ENCODE data around the gene RACK1. TPM values are rescaled to one million over a fixed set of nuclear protein-coding genes. Genes with fewer than 3 reads are reported as not detected.

Gene RACK1
- total and polyA plus RNA-seq, 2 of the 13 experiments (the other 11 are each of a cell fraction or from before 2014, with no cell fraction given): 2,514 to 6,141 TPM

DNA sequence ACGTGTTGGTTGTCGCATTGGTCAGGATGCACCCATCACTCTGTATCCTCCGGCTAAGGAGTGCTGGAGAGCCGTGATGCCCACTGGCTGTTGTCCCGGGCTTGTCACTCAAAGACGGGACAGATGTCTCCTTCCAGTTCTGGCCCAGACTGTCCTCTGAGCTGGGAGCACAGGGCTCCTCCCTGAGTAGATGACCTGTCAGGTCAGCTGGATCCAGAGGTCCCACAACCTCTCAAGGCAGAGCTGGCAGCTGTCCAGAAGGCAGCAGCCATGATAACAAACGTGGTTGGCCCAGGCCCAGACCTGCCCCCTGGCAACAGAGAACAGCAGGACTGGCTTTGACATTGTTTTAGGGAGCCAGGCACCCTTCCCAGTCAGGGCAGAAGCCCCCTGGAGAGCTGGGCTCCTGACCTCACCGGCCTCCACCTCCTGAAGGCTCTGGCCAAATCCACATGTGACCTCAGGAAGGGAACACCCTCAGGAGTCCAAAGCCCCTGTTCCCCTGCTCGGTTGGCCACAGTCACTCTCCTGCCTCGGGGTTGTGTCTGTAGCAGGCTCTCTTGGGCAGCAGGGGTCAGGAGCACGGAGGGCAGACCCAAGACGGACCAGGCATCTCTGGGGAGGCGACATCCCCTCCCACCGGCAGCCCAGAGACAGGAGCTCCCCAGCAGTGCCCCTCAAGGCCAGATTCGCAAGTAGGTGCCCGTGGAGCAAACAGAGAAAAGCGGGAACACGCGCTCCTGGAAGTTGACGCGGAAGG, 49.0 kb downstream of the RACK1 start (continued):
- no peak for TF ChIP-seq ZNF281 (CRISPR knock-in tag; IDR thresholded peaks at IDR 0.05; ENCODE audit: borderline replicate concordance)
- TF ChIP-seq ZNF329 (CRISPR knock-in tag; IDR thresholded peaks at IDR 0.05; ENCODE audit: low read depth): no peak
- TF ChIP-seq CBX2 (IDR thresholded peaks at IDR 0.05; ENCODE audit: low read depth, low read length): no peak
- TF ChIP-seq CBX2 (CRISPR knock-in tag; IDR thresholded peaks at IDR 0.05; ENCODE audit: low read depth): no peak
- 0 out of 2 replicates have a peak, but pooled peaks have one; percentile 15 for TF ChIP-seq ZFY (CRISPR knock-in tag; IDR thresholded peaks at IDR 0.05)
- TF ChIP-seq PTBP1 (IDR thresholded peaks at IDR 0.05; ENCODE audit: low read depth, low read length, poor library complexity, severe bottlenecking): no peak
- TF ChIP-seq HNF4A (CRISPR knock-in tag; IDR thresholded peaks at IDR 0.05): 0 out of 2 replicates have a peak, but pooled peaks have one; percentile 14

DNA sequence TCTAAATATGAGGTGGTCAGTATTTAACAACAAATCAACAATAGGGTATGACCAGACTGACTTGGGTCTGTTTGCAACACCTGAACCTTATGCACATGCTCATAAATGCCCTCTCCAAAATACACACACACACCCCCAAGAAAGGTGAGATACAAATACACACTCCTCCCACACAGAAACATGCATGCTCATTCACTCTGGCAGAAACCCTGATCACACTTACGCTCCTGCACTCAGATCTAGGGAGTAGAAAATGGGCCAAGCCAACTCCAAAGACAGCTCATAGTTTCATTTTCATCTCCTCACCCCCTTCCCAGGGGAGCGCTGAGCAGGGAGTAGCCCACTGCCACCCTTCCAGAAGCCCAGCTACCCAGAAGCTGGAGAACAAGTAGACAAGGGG, 50.0 kb downstream of the RACK1 start:
- no peak overlapping the region for H3K27ac ChIP-seq (ENCODE audit: extremely low read length, insufficient read depth, low read length)
- DNase-seq (ENCODE audit: low spot score): no peak
- H3K4me1 ChIP-seq (ENCODE audit: insufficient read depth, low read length): peaks cover 28% of the 10 kb centered on the region
- H2AFZ ChIP-seq (ENCODE audit: low read length): no peak overlapping the region
- FAIRE-seq: no peak
- in situ Hi-C loops (cut with HindIII; ENCODE audit: extremely low pct_ligation_motif_present, low pct_unique_long_range_greater_than_20kb) (no loop called here), intact Hi-C loops (cut with micrococcal nuclease; ENCODE audit: unreplicated experiment) (no loop called here)
- WGBS (ENCODE audit: low lambda C conversion rate): 100% methylated on average over 2 of the region's 2 CpGs
- H3K9me3 ChIP-seq (ENCODE audit: low read length): no peaks in the 10 kb centered on the region
- no peaks in the 10 kb centered on the region for H4K20me1 ChIP-seq (ENCODE audit: insufficient read depth, low read length)
- TF ChIP-seq ZNF143 (CRISPR knock-in tag; IDR thresholded peaks at IDR 0.05): no peak
- no peak for TF ChIP-seq MAX (IDR thresholded peaks at IDR 0.05)
- TF ChIP-seq ZNF101 (CRISPR knock-in tag; IDR thresholded peaks at IDR 0.05; ENCODE audit: borderline replicate concordance, low read depth): no peak
- no peak overlapping the region for H3K4me3 ChIP-seq (replicated peaks in 1 of 3; ENCODE audit: insufficient read depth in 1 of 3, low read depth in 2 of 3, low read length in 3 of 3)
- no peaks in the 10 kb centered on the region for H3K79me2 ChIP-seq (ENCODE audit: insufficient read depth, low read length)
- H3K27me3 ChIP-seq (ENCODE audit: control insufficient read depth in 1 of 2, insufficient read depth in 2 of 2, low read length in 2 of 2): peaks cover 0 to 15% of the 10 kb centered on the region in 2 experiments; a peak in 1 of 5 replicates
- no peaks in the 10 kb centered on the region for H3K36me3 ChIP-seq (replicated peaks in 1 of 2; ENCODE audit: control insufficient read depth in 1 of 2, insufficient read depth in 2 of 2, low read length in 2 of 2)
- ChIA-PET POLR2A (interaction anchor here (7.2 kb wide), 1 partner anchor 11 kb away, joined by 104 read pairs; the partner anchor contains the start of gene TRIM7), CTCF (ENCODE audit: low intra/inter-chr PET ratio, low total read pairs) (no interaction called here)
- no peak overlapping the region for H3K4me2 ChIP-seq (ENCODE audit: low read depth, low read length)
- no TSS peak for BruUV-seq (replicated peaks)
- no peak for ATAC-seq
- no peak overlapping the region for H3K9ac ChIP-seq (ENCODE audit: insufficient read depth, low read depth, low read length)

Measured in HepG2 (cell line).